HEK293T (cell line): ENCODE results near the gene WBP2.

Experiments
- FOXM1 ChIP-seq: fragments of 450-650 bp; IDR thresholded peaks from 2 replicates; pipeline ENCODE4 v1.6.1; 2017; ENCODE audit warnings: mild to moderate bottlenecking, borderline replicate concordance
- L3MBTL2 ChIP-seq: fragments of 450-650 bp; conservative IDR thresholded peaks from 2 replicates; pipeline ENCODE4 v1.6.1; 2016; ENCODE audit warnings: mild to moderate bottlenecking
- SP1 ChIP-seq: fragments of 450-650 bp; IDR thresholded peaks from 2 replicates; pipeline ENCODE4 v1.6.1; 2017

DNA sequence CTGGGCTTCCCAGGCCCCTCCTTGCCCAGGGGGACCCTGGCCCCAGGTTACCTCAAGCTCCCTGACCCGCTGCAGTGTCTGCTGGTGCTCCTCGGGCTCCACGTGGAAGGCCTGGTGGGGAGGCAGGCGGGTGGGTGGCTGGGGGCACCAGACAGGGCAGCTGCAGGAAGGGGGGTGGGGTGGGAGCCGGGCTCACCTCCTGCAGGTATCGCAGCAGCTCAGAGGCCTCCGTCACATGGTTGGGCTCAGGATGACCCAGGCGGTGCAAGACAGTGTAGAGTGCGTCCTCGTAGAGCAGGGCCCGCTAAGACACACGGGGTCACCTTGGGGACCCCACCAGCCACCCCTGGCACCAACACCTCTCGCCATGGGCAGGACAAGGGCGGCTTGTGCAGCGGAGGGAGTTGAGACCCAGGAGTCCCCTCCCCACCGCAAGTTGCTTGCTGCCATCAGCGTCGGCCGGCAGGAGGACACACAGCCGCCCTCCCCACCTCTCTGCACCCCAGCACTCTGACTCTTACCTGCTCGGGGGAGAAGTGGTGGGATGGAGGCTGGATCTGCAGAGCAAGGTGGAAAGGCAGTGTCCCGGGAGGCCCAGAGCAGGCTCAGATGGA lies 12.1 kb downstream of the WBP2 start:
- TF ChIP-seq FOXM1 (no peak), L3MBTL2 (no peak), SP1 (no peak)
